ENCODE data around the gene CHAT.

Gene CHAT

DNA sequence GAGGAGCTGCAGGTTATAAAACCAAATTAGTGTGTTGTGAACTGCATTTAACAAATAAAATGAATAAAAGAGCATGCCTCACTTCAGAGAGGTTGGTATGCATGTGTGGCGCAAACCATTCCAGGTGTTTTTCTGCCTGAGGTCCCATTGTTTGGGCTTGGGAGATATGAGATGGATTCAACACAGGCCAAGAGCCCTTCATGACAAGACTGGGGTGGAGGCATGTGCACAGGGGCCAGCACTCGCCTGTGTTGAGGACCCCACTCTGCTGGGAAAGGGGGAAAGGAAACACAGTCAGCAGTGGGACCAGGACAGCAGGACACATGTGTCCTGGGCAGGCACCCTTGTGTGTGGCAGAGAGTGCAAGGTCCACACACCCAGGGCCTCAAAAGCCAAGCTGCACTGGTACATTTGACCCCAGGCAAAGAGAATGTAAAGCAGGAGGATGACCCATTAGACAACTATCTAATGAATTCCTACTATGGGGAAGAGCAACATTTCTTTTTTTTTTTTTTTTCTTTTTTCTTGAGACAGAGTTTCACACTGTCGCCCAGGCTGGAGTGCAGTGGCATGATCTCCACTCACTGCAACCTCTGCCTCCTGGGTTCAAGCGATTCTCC is 12.9 kb upstream of the CHAT start:
- no peak overlapping the region for H3K4me3 ChIP-seq (ENCODE audit: low read depth, low read length)
- TF ChIP-seq, protein P1, sequence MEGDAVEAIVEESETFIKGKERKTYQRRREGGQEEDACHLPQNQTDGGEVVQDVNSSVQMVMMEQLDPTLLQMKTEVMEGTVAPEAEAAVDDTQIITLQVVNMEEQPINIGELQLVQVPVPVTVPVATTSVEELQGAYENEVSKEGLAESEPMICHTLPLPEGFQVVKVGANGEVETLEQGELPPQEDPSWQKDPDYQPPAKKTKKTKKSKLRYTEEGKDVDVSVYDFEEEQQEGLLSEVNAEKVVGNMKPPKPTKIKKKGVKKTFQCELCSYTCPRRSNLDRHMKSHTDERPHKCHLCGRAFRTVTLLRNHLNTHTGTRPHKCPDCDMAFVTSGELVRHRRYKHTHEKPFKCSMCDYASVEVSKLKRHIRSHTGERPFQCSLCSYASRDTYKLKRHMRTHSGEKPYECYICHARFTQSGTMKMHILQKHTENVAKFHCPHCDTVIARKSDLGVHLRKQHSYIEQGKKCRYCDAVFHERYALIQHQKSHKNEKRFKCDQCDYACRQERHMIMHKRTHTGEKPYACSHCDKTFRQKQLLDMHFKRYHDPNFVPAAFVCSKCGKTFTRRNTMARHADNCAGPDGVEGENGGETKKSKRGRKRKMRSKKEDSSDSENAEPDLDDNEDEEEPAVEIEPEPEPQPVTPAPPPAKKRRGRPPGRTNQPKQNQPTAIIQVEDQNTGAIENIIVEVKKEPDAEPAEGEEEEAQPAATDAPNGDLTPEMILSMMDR (IDR thresholded peaks at IDR 0.05; ENCODE audit: low read depth, low read length, missing control alignments) = no peak
- DNase-seq (ENCODE audit: low read depth) = no peak

- H3K4me3 ChIP-seq (ENCODE audit: low read depth, low read length) = no peak overlapping the region
- no peak for DNase-seq (ENCODE audit: low read depth)
- TF ChIP-seq, protein P1 (IDR thresholded peaks at IDR 0.05; ENCODE audit: low read depth, low read length, missing control alignments) = no peak
Observed at GRCh38 chr10:49601857-49602256, 12.0 kb upstream of the CHAT start.

GRCh38 chr10:49602380-49603023 is 11.3 kb upstream of the CHAT start:
- DNase-seq (ENCODE audit: low read depth) = no peak
- TF ChIP-seq, protein P1 (IDR thresholded peaks at IDR 0.05; ENCODE audit: low read depth, low read length, missing control alignments) = no peak
- no peak overlapping the region for H3K4me3 ChIP-seq (ENCODE audit: low read depth, low read length)

GRCh38 chr10:49605216-49605938 is 8.5 kb upstream of the CHAT start:
- TF ChIP-seq, protein P1 (IDR thresholded peaks at IDR 0.05; ENCODE audit: low read depth, low read length, missing control alignments) = no peak
- no peak overlapping the region for H3K4me3 ChIP-seq (ENCODE audit: low read depth, low read length)
- DNase-seq (ENCODE audit: low read depth) = no peak

DNA sequence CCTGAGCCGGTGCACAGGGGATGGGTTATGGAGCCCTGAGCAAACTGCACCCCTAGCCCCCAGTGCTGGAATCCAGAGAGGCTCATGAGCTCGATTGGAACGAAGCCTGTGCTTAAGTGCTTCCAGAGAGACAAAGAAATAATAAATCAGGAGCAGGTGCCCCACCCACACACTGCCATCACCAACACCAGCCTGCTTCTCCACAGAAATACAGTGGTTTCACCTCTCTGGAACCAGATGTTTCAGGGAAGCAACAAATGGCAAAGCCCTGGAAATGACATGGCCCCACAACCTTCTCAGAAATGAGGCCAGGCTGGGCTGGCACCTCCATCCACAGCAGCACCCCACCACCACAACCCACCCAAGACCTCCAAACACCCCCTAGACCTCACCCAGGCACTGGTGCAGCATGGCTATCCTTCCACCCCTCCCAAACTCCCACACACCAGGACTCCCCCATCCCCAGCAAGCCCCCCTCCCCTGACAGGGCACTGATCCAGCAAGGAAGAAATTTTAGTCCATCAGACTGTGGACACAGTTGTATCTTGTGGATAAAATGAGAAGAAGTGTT is 7.8 kb upstream of the CHAT start:
- TF ChIP-seq, protein P1 (IDR thresholded peaks at IDR 0.05; ENCODE audit: low read depth, low read length, missing control alignments) = no peak
- no peak for DNase-seq (ENCODE audit: low read depth)
- H3K4me3 ChIP-seq (ENCODE audit: low read depth, low read length) = no peak overlapping the region

GRCh38 chr10:49606981-49607535 is 6.8 kb upstream of the CHAT start:
- TF ChIP-seq, protein P1 (IDR thresholded peaks at IDR 0.05; ENCODE audit: low read depth, low read length, missing control alignments) = no peak
- H3K4me3 ChIP-seq (ENCODE audit: low read depth, low read length) = no peak overlapping the region
- no peak for DNase-seq (ENCODE audit: low read depth)

Measured in GM12864 (cell line).